IPS-18a (cell line): ENCODE data around the gene TBC1D17.

Experiments used
- H3K27ac ChIP-seq: one replicate; pipeline ENCODE4 v1.5.1; 2013; ENCODE audit warnings: low read length
- H3K27me3 ChIP-seq: one replicate; pipeline ENCODE4 v1.6.1; 2013; ENCODE audit warnings: mild to moderate bottlenecking, low read length; ENCODE audit not compliant: control insufficient read depth, insufficient read depth
- H3K36me3 ChIP-seq: one replicate; pipeline ENCODE4 v1.6.1; 2013; ENCODE audit warnings: low read depth, low read length; ENCODE audit not compliant: control insufficient read depth
- H3K4me1 ChIP-seq: one replicate; pipeline ENCODE4 v1.6.1; 2013; ENCODE audit warnings: low read depth, low read length; ENCODE audit not compliant: control insufficient read depth
- H3K4me3 ChIP-seq: one replicate; pipeline ENCODE4 v1.5.1; 2013; ENCODE audit warnings: low read length
- H3K9ac ChIP-seq: one replicate; pipeline ENCODE4 v1.6.1; 2013; ENCODE audit warnings: mild to moderate bottlenecking, low read length, moderate library complexity
- H3K9me3 ChIP-seq: one replicate; pipeline ENCODE4 v1.6.1; 2013; ENCODE audit warnings: low read depth, low read length; ENCODE audit not compliant: control insufficient read depth

The TBC1D17 gene

DNA sequence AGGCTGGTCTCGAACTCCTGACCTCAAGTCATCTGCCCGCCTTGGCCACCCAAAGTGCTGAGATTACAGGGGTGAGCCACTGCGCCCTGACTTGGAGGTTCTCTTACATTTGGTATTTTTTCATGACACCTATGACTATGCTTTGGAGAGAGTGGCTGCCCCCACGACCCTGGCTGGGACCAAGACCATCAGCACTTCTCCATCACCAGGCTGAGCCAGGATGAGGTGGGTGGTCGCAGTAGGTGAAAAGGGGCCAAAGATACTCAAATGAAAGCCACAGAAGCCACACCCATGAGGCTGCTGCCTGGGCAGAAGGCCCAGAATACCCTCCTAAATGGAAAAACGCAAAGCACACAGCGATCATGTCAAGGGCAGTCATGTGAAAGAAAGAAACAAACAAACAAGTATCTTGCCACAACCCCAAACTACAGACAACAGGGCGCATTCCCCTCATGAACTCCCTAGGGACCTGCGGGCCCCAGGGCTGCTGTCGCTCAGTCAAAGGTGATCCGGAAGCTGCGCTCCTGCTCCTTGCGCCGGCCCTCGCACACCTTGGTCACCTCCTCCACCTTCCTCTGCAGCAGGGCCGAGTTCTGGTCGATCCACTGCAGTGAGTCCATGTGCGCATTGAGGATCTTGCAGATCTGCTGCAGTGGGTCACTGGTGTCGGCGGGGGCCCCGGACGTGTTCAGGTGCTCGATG is 30.4 kb downstream of the TBC1D17 start:
- Histone ChIP-seq H3K27ac (no peak overlapping the region), H3K9me3 (no peaks in the 10 kb centered on the region), H3K36me3 (peaks cover 35% of the 10 kb centered on the region), H3K27me3 (no peaks in the 10 kb centered on the region), H3K4me3 (no peak overlapping the region), H3K9ac (no peak overlapping the region), H3K4me1 (peaks cover 3% of the 10 kb centered on the region)

DNA sequence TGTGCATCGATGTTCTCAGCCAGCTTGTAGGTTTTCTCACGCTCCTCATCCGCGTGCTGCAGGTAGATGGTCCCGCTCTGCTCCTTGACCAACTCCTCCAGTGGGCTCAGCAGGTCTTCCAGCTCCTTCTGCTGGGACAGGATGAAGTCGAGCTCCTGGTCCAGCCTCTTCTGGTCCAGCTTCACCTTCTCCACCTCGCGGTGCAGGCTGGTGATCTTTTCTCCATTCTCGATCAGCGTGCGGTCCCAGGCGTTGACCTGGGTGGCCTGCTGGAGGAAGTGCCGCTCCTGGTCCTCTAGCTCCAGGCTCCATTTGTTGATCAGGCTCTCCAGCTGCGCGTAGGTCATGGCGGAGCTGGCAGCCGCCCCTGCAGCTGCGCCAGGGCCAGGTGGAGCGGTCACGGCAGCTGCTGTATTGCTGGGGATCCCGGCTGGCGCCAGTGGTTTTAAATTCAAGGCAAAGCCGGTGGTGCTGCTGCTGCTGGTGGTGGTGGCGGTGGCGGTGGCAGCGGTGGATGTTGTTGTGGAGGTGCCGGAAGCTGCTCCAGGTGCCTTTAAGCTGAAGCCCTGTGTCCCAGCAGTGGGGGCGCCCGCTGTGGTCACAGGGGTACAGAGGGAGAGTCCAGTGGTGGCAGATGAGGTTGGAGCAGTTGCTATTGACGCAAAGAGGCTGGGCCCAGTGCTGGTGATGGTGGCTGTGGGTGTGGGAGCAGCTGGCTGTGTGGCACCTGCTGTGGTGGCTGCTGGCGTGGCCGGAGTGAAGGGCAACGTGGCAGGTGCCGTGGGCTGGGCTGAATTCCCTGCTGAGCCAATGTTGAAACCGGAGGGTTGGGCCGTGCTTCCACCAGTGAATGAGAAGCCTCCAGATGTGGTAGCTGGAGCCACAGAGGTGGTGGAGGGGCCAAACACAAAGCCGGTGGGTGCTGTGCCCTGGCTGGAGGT is 31.2 kb downstream of the TBC1D17 start:
- Histone ChIP-seq H3K27me3 (no peaks in the 10 kb centered on the region), H3K36me3 (peaks cover 42% of the 10 kb centered on the region), H3K27ac (no peak overlapping the region), H3K4me1 (peaks cover 3% of the 10 kb centered on the region), H3K4me3 (no peak overlapping the region), H3K9ac (no peak overlapping the region), H3K9me3 (no peaks in the 10 kb centered on the region)

DNA sequence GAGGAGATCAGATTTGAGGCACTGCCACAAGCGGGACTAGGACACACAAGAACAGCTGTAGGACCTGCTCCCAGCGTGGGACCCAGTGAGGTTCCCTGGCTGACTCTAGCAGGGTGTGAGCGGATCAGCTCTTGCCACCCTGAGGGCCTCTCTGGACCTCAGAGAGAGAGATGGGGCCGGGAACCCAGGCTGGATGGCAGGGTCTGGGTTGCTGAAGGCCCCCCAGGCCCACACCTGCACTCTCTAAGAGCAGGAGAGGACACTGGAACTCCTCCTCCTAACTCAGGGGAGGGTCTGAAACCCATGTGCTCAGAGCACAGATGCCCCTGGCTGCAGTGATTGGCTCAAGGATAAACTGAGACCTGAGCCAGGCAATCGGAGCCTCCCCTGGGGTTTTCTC is 32.7 kb downstream of the TBC1D17 start:
- H3K4me1 ChIP-seq, result peaks cover 3% of the 10 kb centered on the region
- no peak overlapping the region for H3K27ac ChIP-seq
- H3K27me3 ChIP-seq, result no peaks in the 10 kb centered on the region
- no peak overlapping the region for H3K9ac ChIP-seq
- H3K4me3 ChIP-seq, result no peak overlapping the region
- peaks cover 50% of the 10 kb centered on the region for H3K36me3 ChIP-seq
- no peaks in the 10 kb centered on the region for H3K9me3 ChIP-seq

- peaks cover 57% of the 10 kb centered on the region for H3K36me3 ChIP-seq
- no peak overlapping the region for H3K4me3 ChIP-seq
- H3K27me3 ChIP-seq, result no peaks in the 10 kb centered on the region
- H3K9ac ChIP-seq, result no peak overlapping the region
- peaks cover 3% of the 10 kb centered on the region for H3K4me1 ChIP-seq
- H3K9me3 ChIP-seq, result no peaks in the 10 kb centered on the region
- no peak overlapping the region for H3K27ac ChIP-seq
Measured at GRCh38 chr19:49911381-49912145, 34.1 kb downstream of the TBC1D17 start.

- Histone ChIP-seq H3K36me3 (peaks cover 50% of the 10 kb centered on the region), H3K27ac (no peak overlapping the region), H3K4me1 (no peaks in the 10 kb centered on the region), H3K4me3 (no peak overlapping the region), H3K9ac (no peak overlapping the region), H3K27me3 (no peaks in the 10 kb centered on the region), H3K9me3 (no peaks in the 10 kb centered on the region)
Measured at GRCh38 chr19:49912965-49913685, 35.6 kb downstream of the TBC1D17 start.

GRCh38 chr19:49913720-49914119 is 36.2 kb downstream of the TBC1D17 start:
- peaks cover 45% of the 10 kb centered on the region for H3K36me3 ChIP-seq
- no peak overlapping the region for H3K9ac ChIP-seq
- H3K9me3 ChIP-seq, result no peaks in the 10 kb centered on the region
- H3K27me3 ChIP-seq, result no peaks in the 10 kb centered on the region
- H3K27ac ChIP-seq, result no peak overlapping the region
- no peak overlapping the region for H3K4me3 ChIP-seq
- H3K4me1 ChIP-seq, result no peaks in the 10 kb centered on the region

GRCh38 chr19:49915271-49915670 is 37.8 kb downstream of the TBC1D17 start:
- Histone ChIP-seq H3K9me3 (no peaks in the 10 kb centered on the region), H3K36me3 (peaks cover 40% of the 10 kb centered on the region), H3K27me3 (no peaks in the 10 kb centered on the region), H3K4me1 (no peaks in the 10 kb centered on the region), H3K9ac (no peak overlapping the region), H3K27ac (no peak overlapping the region), H3K4me3 (no peak overlapping the region)

DNA sequence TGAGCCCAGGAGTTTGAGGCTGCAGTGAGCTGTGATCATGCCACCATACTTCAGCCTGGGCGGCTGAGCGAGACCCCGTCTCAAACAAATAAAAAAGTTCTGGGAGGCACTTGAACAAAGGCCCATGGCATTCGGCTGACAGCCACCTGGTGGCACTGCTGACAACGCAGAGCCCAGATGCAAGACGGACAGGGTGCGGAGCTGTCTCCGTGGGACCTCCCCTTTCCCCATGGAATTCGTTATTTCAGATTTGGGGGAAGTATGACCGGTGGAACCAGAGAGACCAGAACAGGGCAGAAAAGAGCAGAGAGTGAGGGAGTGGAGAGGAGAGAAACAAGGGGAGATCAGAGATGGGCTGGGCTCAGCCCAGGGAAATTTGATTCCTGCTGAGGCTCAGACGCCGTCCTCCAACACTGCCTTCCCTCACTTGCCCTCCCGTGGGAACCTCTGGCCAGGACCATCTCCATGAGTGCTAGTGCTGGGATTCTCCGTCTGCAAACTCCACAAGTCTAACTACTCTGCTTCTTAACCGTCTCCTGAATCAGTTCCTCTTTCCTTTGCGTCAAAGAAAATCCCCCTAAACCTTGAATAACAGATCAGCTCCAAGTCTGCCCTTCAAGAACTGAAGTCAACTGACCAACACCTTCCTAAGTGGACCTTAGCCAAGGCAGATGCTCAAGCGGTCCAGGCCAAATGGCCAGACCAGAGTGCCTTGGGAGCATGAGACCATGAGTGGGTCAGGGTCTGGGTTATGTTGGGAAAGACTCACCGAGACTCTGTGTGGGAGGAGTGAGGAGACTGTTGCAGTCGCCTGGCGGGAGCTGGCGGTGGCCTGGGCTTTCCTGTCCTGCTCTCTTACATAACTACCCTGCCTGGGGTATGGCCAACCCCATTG is 39.6 kb downstream of the TBC1D17 start:
- H3K27ac ChIP-seq, result no peak overlapping the region
- no peak overlapping the region for H3K9ac ChIP-seq
- no peak overlapping the region for H3K4me3 ChIP-seq
- no peaks in the 10 kb centered on the region for H3K4me1 ChIP-seq
- H3K27me3 ChIP-seq, result no peaks in the 10 kb centered on the region
- H3K9me3 ChIP-seq, result no peaks in the 10 kb centered on the region
- peaks cover 36% of the 10 kb centered on the region for H3K36me3 ChIP-seq

DNA sequence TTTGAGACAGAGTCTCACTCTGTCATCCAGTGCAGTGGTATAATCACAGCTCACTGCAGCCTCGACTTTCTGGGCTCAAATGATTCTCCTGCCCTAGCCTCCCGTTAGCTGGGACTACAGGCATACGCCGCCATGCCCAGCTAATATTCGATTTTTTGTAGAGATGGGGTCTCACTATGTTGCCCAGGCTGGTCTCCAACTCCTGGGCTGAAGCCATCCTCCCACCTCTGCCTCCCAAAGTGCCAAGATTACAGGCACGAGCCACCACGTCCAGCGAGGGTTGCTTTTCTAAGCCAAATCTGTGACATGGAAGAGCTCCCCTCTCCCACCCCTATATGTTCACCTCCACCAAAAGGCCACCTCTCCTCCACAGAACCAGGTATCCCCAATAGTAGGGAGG is 40.6 kb downstream of the TBC1D17 start:
- no peak overlapping the region for H3K9ac ChIP-seq
- H3K36me3 ChIP-seq, result peaks cover 28% of the 10 kb centered on the region
- no peaks in the 10 kb centered on the region for H3K9me3 ChIP-seq
- H3K27me3 ChIP-seq, result no peaks in the 10 kb centered on the region
- H3K4me1 ChIP-seq, result no peaks in the 10 kb centered on the region
- H3K4me3 ChIP-seq, result no peak overlapping the region
- no peak overlapping the region for H3K27ac ChIP-seq

DNA sequence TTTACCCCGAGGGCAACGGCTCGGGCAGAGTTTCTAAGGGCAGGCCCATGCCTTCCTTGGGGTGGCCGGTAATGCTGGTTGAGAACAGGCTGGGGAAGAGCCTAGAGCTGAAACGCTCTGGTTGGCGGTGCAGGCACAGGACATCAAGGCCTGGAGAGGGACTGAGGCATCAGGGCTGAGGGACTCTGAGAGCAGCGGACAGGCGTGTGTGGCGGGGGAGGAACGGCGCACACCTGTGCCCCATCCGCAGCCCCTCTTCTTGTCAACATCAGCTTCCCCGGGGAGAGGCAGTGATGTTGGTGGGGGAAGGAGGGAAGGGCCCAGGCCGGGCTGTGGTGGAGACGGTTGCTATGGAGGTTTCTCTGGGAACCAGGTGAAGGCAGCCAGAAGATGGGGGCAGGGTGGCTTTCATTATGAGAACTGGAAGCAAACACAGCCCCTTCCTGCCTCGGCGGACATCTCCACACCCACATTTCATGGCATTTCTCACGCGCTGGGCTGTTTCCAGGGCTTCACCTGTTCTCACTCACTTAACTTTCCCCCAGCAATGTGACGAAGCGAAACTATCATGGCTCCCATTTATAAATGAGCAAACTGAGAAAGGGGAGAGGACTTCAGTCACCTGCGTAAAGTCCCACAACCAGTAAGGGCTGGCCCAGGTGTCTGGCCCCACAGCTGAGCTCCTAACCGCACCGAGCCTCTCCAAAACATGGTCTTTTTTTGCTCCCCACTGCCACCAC is 43.3 kb downstream of the TBC1D17 start:
- Histone ChIP-seq H3K4me3 (no peak overlapping the region), H3K9ac (no peak overlapping the region), H3K36me3 (peaks cover 32% of the 10 kb centered on the region), H3K27ac (no peak overlapping the region), H3K27me3 (no peaks in the 10 kb centered on the region), H3K4me1 (no peaks in the 10 kb centered on the region), H3K9me3 (no peaks in the 10 kb centered on the region)
